ENCODE measurements around the gene SRGAP1.
"Not testable (repeated sequence)": the region's sequence is repeated elsewhere in the genome, so short reads cannot be mapped to it uniquely, and the experiment has no call there.

The SRGAP1 gene

DNA sequence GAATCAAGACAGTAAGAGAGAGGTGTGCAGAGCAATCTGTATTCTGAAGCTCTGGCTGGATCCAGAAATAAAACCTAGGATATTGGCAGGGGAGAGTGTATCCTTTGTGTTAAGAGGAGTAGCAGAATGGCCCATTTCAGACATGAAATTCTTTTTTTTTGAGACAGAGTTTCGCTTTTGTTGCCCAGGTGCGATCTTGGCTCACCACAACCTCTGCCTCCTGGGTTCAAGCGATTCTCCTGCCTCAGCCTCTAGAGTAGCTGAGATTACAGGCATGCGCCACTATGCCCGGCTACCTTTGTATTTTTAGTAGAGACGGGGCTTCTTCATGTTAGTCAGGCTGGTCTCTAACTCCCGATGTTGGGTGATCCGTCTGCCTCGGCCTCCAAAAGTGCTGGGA lies 6.1 kb upstream of the SRGAP1 start:
- DNase-seq (ENCODE audit: low read depth in 2 of 2): no peak

DNA sequence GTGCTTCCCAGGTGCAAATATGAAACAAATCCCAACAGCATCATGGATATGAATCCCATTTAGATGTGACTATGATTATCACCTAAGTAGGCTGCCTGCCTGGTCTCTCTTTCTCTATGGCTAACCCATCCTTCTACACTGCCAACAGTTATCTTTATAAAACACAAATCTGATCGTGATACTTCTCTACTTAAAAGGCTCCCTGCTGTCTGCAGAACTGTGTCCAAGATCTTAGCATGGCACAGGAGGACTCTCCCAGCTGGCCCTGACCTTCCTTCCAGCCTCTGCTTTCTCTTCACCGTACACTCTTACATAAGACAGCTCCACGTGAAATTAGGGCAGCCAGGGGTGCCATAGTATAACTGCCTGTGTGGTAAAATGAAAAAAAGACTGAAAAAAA lies 3.5 kb upstream of the SRGAP1 start:
- no peak for DNase-seq (ENCODE audit: low read depth in 2 of 2)

DNA sequence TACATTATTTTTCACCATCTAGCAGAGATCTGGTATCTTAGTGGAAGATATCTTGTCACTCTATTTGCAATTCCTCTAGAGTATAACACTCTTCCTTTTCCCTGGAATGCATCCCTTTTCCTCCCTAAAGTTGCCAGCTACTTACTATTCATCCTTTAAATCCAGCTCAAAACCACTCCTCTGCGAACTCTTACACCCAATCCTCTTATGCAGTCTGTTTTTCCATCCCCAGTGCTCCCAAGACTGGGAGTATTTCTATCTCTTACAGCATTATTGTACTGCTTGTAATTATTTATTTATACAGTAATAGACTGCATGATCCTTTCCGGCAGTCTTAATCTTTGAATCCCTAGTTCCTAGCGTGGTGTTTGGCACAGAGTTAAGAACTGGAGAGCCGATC lies 2.9 kb upstream of the SRGAP1 start:
- DNase-seq (ENCODE audit: low read depth in 2 of 2): no peak

GRCh38 chr12:63842750-63843149 lies 1.8 kb upstream of the SRGAP1 start:
- not testable (repeated sequence) for DNase-seq (ENCODE audit: low read depth in 2 of 2)

DNA sequence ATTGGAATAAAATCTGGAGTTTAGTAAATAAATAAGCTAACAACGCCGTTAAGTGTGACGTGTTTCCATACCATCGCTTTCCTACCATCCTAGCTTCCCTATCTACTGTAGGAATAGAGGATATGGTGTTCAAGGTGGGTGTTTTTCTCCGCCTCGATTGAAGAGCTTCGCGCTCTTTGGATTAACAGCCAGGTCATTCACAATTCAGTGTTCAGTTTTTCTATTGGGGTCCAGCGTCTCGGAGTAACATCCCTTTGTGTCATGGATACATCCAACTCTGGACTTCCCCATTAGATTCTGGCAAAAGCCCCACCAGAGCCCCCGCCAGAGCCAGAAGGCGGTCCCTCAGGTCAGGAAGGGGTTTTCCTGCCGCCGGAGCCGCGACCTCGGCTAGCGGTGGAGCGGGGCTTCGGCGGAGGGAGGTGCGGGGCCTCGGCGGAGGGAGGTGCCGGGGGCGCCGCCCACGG lies 1.2 kb upstream of the SRGAP1 start:
- no peak for DNase-seq (ENCODE audit: low read depth in 2 of 2)

GRCh38 chr12:63843721-63844390 lies 644 bp upstream of the SRGAP1 start:
- peak; percentile 71 to 73 for DNase-seq (ENCODE audit: low read depth in 2 of 2)

- DNase-seq (ENCODE audit: low read depth in 2 of 2): no peak
These were observed 1.2 kb downstream of the SRGAP1 start for GRCh38 chr12:63845726-63846125.

GRCh38 chr12:63846238-63846967 lies 1.9 kb downstream of the SRGAP1 start:
- DNase-seq (ENCODE audit: low read depth in 2 of 2): no peak

GRCh38 chr12:63848450-63848849 lies 4.0 kb downstream of the SRGAP1 start:
- DNase-seq (ENCODE audit: low read depth in 2 of 2): no peak

DNA sequence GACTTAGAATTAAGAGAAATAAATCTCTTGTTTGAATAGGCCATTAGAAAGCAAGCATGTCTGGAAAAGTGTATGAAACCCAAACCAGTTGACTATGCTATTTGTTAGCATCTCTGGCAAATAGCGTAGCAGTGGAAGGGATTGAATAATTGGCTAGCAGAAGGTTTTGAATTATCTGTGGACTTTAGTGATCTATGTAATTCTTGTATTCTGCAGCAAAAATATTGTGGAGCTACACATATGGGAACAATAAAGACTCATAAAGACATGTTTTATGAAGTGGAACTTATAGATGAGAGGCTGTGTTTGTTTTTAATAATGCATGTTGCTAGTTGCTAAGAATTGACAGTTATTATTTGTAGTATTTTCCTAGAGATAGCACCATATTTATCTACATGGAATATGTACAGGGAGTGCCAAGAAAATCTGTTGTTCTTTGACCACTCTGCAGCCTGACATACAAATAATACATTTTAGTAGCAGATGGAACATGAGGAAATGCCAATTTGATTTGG lies 4.7 kb downstream of the SRGAP1 start:
- no peak for DNase-seq (ENCODE audit: low read depth in 2 of 2)

DNA sequence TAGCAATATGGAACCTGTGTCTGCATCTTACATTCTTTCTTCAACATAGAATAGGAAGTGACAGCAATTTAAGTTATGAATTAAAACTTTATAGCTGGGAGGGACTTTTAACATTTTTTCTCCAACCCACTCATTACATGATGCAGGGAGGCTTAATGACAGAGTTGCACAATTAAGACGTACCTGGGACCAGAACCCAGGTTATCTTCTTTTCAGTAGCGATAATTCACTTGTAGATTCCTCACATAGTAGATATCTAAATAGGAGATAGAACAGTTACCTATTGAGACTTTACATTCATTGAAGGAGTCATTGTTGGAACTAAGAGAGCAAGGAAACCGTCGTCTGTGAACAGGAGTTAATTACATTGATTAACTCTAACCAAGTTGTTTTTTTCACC lies 5.1 kb downstream of the SRGAP1 start:
- DNase-seq (ENCODE audit: low read depth in 2 of 2): no peak

GRCh38 chr12:63853978-63854377 lies 9.5 kb downstream of the SRGAP1 start:
- no peak for DNase-seq (ENCODE audit: low read depth in 2 of 2)

DNA sequence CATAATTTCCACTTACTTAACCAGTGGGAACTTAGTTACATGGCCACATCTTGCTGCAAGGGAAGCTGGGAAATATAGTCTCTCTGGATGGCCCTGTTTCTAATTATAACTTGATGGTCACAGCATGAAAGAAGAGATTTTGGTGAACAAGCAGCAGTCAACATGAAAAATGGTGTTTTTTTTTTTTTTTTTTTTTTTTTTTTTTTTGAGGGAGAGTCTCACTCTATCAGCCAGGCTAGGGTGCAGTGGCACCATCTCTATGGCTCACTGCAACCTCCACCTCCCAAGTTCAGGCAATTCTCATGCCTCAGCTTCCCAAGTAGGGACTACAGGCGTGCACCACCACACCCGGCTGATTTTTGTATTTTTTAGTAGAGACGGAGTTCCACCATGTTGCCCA lies 10.8 kb downstream of the SRGAP1 start:
- no peak for DNase-seq (ENCODE audit: low read depth in 2 of 2)

DNA sequence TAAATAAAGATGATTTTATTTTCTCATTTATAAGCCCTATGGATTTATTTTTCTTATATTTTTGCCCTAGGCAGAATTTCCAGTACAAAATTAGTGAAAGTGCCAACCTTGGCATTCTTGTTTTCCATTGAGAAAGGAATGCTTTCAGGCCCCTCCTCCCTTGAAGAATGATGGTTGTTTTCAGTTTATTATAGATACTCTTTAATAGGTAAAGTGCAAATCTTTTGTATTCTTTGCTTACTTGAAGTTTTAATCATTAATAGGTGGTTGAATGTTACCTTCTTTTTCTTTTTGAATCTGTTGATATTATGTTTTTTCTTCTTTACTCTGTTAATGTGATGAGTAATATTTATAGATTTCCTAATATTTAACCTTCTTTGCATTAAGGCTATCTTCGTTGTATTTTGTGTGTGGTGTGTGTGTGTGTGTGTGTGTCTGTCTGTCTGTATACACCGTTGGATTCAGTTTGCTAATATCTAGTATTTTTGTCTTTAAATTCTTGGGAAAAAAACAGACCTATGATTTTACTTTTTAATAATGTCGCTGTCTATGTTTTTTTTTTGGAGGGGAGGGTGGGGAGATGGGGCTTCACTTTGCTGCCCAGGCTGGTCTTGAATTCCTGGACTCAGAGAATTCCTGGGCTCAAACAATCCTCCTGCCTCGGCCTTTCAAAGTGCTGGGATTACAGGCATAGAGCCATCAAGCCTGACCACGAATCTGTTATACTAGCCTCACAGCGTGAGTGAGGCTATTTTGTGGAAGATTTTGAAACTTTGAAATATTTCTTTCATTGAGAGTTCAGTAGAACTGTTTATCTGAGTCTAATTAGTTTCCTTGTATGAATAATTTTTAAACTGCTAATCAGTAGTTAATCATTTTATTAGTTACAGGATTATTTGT lies 13.5 kb downstream of the SRGAP1 start:
- DNase-seq (ENCODE audit: low read depth in 2 of 2): no peak

DNA sequence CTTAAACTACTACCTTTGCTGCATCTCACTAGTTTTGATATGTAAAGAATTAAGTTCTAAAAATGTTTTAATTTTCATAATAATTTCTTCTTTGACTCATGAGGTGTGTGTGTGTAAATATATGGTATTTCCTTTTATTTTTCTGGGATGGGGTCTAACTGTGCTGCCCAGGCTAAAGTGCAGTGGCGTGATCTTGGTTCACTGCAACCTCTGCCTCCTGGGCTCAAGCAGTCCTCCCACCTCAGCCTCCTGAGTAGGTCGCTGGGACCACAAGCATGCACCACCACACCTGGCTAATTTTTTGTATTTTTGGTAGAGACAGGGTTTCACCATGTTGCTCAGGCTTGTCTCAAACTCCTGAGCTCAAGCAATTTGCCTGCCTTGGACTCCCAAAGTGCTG lies 15.4 kb downstream of the SRGAP1 start:
- DNase-seq (ENCODE audit: low read depth in 2 of 2): not testable (repeated sequence)

GRCh38 chr12:63862187-63862968 lies 17.9 kb downstream of the SRGAP1 start:
- no peak for DNase-seq (ENCODE audit: low read depth in 2 of 2)

- DNase-seq (ENCODE audit: low read depth in 2 of 2): no peak
These were observed 18.4 kb downstream of the SRGAP1 start for GRCh38 chr12:63862969-63863230.

DNA sequence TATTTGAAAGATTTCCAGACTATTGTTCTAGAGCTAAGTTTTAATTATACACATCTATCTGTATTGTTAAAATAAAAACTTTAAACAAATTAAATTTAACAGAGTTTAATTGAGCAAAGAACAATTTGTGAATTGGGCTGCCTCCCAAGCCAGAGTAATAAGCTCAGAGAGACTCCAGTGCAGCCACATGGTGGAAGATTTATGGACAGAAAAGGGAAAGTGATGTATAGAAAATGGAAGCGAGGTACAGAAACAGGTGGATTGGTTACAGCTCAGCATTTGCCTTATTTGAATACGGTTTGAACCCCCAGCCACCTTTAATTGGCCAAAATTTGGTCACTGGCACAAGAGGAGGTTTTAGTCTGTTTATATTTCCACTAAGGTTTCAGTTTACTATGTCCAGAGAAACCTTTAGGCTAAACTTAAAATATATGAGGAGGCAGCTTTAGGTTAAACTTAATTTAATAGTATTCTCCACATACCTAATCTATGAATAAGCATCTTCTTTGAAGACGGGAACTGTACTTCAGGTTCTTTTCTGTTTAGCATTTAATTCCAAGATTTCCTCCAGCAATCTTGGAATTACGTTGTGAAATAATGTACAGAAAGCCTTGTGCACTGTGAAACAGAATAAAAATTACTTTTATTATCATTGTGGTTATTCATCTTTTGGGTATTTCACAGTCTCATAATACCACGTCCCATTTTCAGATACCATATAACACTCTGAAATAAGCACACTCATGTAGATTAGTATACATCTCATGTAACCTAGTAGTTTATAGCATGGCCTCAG lies 19.4 kb downstream of the SRGAP1 start:
- DNase-seq (ENCODE audit: low read depth in 2 of 2): no peak

GRCh38 chr12:63864454-63864706 lies 19.9 kb downstream of the SRGAP1 start:
- no peak for DNase-seq (ENCODE audit: low read depth in 2 of 2)

DNA sequence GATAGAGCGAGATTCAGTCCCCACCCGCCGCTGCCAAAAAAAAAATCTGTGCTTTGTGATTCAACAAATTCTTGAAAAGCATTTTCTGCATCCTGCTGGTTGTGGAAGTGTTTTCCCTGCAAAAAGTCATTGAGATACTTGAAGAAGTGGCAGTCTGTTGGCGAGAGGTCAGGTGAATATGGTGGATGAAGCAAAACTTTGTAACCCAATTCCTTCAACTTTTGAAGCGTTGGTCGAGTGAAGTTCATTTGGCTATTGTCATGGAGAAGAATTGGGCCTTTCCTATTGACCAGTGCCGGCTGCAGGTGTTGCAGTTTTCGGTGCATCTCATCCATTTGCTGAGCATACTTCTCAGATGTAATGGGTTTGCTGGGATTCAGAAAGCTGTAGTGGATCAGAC lies 20.9 kb downstream of the SRGAP1 start:
- no peak for DNase-seq (ENCODE audit: low read depth in 2 of 2)

DNA sequence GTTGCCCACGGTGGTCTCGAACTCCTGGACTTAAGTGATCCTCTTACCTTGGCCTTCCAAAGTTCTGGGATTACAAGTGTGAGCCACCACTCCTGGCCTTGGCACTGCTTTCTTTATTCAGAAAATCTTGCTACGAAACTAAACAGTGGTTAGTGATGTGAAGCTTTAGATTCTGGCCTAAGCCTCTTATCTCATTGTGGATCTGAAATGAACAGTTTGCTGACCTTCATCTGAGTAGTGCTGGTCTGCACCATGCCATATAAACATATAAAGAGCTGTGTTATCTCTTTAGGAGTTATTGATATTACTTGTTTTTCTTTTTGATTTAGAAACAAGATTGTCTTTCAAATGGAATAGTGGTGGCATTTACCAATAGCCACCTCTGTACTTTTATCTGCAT lies 22.6 kb downstream of the SRGAP1 start:
- no peak for DNase-seq (ENCODE audit: low read depth in 2 of 2)

Measured in stimulated activated CD8-positive, alpha-beta memory T cell treated with anti-CD3 and anti-CD28 coated beads, Interleukin-15, amount 100 ng/mL, for 48 hours (primary cell).